GM21619 (cell line): ENCODE measurements around the gene MATCAP1.

Experiments used
- ATAC-seq: cut with Tn5 transposase; IDR thresholded peaks from one replicate; pipeline ENCODE4 v1.9.1; 2021; ENCODE audit not compliant: unreplicated experiment

The MATCAP1 gene

DNA sequence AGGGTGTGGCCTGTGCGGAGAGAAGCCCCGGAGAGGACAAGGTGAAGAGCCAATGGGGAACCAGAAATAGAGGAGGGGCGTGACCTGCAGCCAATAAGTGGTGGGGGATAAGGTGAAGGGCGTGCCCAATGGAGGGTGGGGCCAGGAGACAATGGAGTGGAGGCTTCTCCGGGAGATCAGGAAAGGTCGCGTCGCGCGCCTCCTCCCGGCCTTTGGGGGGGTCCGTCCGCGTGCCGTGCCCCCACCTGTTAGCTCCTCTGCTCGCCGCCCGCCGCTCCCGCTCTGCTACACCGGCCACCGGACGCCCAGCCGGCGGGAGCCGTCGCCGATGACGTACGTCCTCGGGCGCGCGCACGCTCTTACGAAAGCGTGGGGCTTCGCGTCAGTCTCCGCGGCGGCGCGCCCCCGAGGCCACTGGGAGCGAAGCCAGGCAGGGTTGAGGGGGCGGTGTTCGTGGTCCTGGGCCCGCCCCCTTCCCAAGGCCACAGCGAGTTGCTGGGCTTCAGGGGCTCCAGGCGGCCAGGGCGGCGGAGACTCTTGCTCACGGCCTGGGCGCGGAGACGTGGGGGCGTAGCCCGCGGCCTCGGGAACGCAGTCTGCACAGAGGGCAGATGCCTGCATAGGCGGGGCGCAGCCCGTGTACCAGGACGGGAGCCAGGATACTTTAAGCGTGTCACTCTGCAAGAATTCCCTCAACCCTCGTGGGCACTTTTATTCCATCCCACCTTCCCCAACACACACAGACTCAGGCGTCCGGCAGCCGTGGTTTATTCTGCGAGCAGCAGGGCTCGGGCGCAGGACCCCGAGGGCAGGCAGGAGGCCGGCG lies at the start of gene MATCAP1:
MATCAP1 (minus strand) TSS at position 337 of the 826 bp plus-strand sequence. CDS start 3,353 bp downstream, outside the sequence.
- ATAC-seq, result peak; percentile 88

GRCh38 chr16:67230809-67231660 lies 47.3 kb upstream of the MATCAP1 start:
- no peak for ATAC-seq

DNA sequence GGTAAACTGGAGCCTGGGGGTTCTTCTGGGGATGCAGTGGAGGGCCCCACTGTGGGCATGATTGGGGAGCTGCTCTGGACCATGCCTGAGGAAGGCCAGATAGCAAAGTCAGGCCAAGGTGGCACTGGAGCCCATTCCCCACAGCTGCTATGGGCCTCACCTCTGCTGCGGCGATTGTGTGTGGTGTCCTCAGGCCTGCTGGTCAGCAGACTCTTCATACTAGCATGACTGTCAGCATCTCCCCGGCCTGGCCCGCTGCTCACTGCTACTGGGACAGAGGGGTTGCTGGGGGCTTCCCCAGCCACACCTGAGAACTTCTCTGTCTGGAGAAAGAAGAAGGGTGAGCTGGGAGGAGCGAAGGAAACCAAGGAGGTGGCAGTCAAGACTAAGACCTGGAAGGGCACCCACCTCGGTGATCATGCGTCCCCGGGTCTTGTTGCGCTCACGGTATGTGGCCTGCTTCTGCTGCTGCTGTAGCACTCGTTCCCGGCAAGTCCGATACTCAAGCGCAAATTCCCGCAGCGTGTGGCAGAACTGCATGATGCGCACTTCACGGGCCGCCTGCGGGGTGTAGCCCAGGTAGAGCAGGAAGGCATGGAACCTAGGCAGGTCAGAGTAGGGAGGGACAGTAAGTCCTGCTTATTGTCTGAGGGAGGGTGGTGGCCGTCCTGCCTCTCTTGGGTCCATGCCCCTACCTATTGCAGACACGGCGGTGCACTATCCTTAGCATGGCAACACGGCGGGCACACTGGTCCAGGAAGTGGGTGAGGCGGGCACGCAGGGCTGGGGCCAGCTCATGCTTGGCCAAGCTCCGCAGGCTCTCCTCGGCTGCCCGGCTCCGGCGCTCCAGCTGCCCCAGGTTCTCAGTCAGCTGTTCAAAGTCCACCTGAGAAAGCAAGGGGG lies 46.4 kb upstream of the MATCAP1 start:
- no peak for ATAC-seq

DNA sequence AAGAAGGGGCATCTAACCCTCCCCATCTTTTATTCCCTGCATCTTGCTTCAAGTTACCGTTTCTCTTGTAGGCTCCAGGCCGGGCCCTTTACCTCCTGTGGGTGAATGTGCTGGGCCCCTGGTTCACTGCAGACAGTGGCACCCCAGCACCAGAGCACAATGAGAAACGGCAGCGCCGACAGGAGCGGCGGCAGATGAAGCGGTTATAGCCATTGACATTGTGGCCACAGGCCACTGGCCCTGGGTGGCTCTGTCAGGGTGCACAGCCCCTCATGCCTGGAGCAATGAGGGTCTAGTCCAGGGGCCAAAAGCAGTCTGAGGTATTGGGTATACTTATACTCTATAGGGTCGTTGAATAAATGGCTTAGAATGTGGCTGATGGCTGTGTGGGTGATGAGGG lies 45.1 kb upstream of the MATCAP1 start:
- ATAC-seq, result no peak

- no peak for ATAC-seq
Observed at GRCh38 chr16:67228034-67228785, 44.4 kb upstream of the MATCAP1 start.

DNA sequence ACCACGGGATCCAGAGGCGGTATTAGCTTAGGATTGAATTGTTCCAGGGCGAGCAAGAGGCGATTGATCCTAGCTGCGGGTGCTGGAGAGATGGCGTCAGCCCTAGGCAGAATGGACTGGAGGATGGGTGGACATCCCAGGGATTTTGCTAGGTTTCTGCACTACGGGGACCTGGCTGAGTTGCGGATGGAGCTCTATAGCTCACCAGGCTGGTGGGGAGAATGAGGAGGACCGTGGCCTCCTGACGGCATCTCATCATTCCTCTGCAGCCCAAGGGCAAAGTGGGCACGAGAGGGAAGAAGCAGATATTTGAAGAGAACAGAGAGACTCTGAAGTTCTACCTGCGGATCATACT lies 43.8 kb upstream of the MATCAP1 start:
- ATAC-seq, result no peak

- ATAC-seq, result peak; percentile 95
Observed at GRCh38 chr16:67226804-67227566, 43.2 kb upstream of the MATCAP1 start, which contains the start of gene TMEM208. Gene TMEM208, plus strand, starts transcription at chr16:67227130. Its CDS starts 89 bp downstream, at chr16:67227219.

GRCh38 chr16:67226295-67226803 lies 42.6 kb upstream of the MATCAP1 start:
- ATAC-seq, result no peak

DNA sequence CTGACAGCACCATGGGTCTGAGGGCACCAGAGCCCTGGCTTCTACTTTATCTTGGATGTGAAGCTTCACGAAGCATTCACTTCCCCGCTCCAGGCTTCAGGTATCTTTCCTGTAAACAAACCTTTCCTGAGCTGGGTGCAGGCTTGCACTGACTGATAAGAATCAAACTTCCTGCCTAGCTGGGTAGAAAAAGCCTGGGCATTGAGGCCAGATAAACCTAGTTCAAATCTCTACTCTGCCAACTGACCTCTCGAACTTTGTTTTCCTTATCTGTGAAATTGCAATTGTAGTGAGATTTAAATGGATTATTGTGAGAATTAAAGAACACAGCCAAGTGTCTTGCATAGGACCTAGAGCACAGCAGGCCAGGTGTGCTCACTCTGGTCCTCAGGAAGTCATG lies 40.2 kb upstream of the MATCAP1 start:
- no peak for ATAC-seq

- ATAC-seq, result no peak
Observed at GRCh38 chr16:67216612-67217490, 33.1 kb upstream of the MATCAP1 start.

- no peak for ATAC-seq
Observed at GRCh38 chr16:67215706-67216105, 31.9 kb upstream of the MATCAP1 start.

DNA sequence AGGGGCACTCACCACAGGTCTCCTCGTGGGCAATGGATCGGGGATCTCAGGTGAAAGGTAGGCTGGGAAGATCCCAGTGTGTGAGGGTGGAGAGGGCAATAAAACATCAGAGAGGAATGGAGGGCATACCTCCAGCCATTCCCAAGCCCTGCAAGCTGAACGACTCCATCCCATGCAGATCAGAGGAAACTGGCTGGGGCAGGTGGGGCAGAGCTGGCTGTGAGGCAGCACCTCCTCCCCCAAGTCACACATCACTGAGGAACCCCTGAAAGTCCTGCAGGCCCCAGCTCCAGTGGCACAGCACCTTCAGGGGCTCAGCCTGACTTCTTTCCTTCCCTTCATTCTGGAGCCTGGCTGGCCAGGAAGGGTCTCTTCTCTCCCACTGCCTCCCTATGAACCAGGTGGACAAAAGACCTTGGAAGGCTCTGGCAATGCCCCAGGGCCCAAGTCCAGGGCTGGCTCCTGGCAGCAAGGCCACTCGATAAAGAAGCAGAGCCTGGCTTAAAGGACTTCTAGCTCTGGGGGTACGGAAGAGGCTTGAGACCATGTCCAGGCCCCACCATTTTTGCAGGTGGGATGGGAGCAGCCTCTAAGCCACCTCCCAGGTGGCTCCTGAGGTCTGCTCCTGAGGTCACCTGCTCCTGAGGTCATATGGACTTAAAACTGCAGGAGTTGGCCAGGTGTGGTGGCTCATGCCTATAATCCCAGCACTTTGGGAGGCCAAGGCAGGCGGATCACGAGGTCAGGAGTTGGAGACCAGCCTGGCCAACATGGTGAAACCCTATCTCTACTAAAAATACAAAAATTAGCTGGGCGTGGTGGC lies 29.6 kb upstream of the MATCAP1 start:
- ATAC-seq, result no peak

DNA sequence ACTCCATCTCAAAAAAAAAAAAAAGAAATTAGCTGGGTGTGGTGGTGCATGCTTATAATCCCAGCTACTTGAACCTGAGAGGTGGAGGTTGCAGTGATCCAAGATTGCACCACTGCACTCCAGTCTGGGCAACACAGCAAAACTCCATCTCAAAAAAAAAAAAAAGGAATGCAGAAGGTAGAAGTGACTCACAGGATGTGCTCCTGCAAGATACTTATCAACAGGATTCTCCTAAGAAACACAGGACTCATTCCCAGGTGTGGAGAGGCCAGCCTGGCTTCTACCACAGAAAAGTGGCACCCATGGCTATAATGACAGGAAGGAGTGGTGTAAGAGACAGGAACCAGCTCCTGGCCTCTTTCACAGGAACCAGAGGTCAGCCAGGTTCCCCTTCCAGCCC lies 29.0 kb upstream of the MATCAP1 start:
- ATAC-seq, result no peak

- no peak for ATAC-seq
Observed at GRCh38 chr16:67211674-67212073, 27.9 kb upstream of the MATCAP1 start.

DNA sequence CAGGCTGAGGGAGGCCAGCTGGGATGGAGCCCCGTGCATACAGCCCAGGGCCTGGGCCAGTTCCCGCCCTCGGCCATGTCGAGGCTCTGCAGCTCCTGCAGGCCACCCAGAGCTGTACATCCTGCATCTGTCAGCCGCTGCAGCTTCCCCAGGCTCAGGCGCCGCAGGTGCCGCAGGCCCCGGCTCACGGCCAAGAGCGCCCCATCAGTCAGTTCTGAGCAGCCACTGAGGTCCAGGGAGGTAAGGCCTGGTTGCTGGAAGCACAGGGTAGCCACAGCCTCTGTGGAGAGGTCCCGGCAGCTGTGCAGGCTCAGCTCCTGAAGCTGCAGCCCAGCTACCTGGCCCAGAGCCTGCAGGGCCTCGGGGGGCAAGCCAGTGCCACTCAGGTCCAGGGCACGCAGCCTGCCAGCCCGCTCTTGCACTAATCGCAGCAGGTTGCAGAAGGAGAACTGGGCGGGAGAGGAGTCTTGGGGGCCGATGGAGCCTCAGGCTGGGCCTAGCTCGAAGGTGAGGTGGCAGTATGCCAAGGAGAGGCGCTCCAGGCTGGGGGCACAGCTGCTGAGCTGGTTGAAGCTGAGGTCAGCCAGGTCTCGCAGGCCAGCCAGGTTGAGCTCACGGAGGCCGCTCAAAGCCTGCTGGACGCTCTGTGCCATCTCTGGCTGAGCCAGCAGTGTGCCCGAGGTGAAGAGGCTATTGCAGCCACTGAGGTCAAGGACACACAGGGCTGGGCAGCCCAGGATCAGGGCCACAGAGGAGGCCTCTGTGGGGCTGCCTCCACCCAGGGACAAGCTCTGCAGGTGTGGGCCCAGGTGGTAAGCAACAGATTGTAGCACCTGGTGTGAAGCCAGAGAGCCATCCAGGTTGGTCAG lies 26.5 kb upstream of the MATCAP1 start:
- ATAC-seq, result no peak

DNA sequence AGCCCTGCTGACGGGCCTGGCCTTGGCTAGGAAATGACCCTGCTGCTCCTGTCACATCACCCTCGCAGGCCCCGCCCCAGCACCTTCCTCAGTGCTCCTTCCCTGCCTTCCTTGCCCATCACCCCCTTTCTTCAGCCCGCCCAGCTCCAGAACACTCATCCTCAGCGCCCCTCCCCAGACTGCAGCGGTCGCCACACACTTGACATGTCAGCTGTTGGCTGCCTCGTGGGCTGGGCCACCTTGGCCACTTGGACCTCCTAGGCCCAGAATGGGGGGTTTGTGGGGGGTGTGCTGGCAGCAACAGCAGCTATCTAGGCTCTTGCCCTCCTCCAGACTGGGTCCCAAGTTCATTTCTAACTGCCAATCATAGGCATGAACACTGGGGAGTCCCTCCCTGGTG lies 25.8 kb upstream of the MATCAP1 start:
- no peak for ATAC-seq
